Thoracic aorta (tissue), 2 donors: ENCODE measurements around the gene POGZ. TPM values are rescaled to one million over a fixed set of nuclear protein-coding genes. Genes with fewer than 3 reads are reported as not detected.

ENCODE experiments used
- ATAC-seq: fragments of 150-250 bp; one replicate; pipeline ENCODE4 v1.8.0; 2017; ENCODE audit warnings: low read depth; ENCODE audit not compliant: insufficient number of reproducible peaks, low FRiP score
- DNase-seq: peaks from one replicate; pipeline ENCODE4 v3.0.0-alpha.2; 2020; ENCODE audit warnings: low spot score
- H3K27ac ChIP-seq, 2 donors: fragments of 200-600 bp; sonication (generic); 1 replicate in 1 of 2; 2 replicates in 1 of 2; pipeline ENCODE4 v1.5.1; 2016; ENCODE audit warnings: mild to moderate bottlenecking in 2 of 2, moderate library complexity in 2 of 2
- H3K27me3 ChIP-seq: fragments of 200-600 bp; sonication (generic); replicated peaks from 2 replicates; pipeline ENCODE4 v1.6.0; 2016; ENCODE audit warnings: mild to moderate bottlenecking; ENCODE audit not compliant: insufficient read depth
- H3K36me3 ChIP-seq: fragments of 200-600 bp; sonication (generic); one replicate; pipeline ENCODE4 v1.5.1; 2016
- H3K4me1 ChIP-seq, 2 donors: fragments of 200-600 bp; sonication (generic); 1 replicate in 1 of 2; 2 replicates in 1 of 2; pipeline versions ENCODE4 v1.5.1 to v1.6.0; 2016; ENCODE audit warnings: low read depth in 2 of 2, mild to moderate bottlenecking in 1 of 2; ENCODE audit not compliant: control insufficient read depth in 1 of 2
- H3K4me3 ChIP-seq: fragments of 200-600 bp; sonication (generic); 2 replicates; pipeline ENCODE4 v1.5.1; 2016; ENCODE audit warnings: mild to moderate bottlenecking
- H3K9me3 ChIP-seq: fragments of 200-600 bp; sonication (generic); 2 replicates; pipeline ENCODE4 v1.5.1; 2016
- total RNA-seq, 2 donors: library from RNA; depleted of rRNA; stranded (reverse); fragments of >200 nt; gene quantifications; one replicate each; pipeline versions ENCODE4 v1.1.0 to v1.2.3, GENCODE V29; 2016
- TF ChIP-seq, protein P1 (sequence below): fragments of 200-600 bp; sonication (generic); IDR thresholded peaks from one replicate; pipeline ENCODE4 v1.5.1; 2019; ENCODE audit warnings: antibody characterized with exemption

POGZ gene
- total RNA-seq, 2 donors from 2014 or later: 64.1 to 76.9 TPM

DNA sequence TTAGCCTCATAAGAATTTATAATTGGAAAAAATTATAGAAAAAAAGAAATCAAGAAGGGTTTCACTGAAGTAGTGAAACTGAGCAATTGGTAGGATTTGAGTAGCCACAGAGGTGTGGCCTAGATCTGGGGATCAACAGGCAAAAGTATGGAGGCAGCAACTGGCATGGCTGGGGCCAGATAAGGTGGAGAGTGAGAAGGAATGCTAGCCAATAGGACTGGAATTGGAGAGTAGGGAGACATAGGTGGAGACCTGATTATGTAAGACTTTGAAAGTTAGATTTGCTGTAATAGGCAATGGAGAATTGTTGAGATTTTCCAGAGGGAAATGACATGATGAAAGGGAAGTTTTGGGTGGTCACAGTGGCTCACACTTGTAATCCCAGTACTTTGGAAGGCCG lies 27.3 kb upstream of the POGZ start:
- no peak for DNase-seq
- TF ChIP-seq, protein P1, sequence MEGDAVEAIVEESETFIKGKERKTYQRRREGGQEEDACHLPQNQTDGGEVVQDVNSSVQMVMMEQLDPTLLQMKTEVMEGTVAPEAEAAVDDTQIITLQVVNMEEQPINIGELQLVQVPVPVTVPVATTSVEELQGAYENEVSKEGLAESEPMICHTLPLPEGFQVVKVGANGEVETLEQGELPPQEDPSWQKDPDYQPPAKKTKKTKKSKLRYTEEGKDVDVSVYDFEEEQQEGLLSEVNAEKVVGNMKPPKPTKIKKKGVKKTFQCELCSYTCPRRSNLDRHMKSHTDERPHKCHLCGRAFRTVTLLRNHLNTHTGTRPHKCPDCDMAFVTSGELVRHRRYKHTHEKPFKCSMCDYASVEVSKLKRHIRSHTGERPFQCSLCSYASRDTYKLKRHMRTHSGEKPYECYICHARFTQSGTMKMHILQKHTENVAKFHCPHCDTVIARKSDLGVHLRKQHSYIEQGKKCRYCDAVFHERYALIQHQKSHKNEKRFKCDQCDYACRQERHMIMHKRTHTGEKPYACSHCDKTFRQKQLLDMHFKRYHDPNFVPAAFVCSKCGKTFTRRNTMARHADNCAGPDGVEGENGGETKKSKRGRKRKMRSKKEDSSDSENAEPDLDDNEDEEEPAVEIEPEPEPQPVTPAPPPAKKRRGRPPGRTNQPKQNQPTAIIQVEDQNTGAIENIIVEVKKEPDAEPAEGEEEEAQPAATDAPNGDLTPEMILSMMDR: no peak
- Histone ChIP-seq H3K27ac (no peak overlapping the region), H3K36me3 (no peaks in the 10 kb centered on the region), H3K27me3 (no peaks in the 10 kb centered on the region), H3K9me3 (peaks cover 6% of the 10 kb centered on the region), H3K4me1 (no peaks in the 10 kb centered on the region), H3K4me3 (no peak overlapping the region)
- ATAC-seq: no peak

DNA sequence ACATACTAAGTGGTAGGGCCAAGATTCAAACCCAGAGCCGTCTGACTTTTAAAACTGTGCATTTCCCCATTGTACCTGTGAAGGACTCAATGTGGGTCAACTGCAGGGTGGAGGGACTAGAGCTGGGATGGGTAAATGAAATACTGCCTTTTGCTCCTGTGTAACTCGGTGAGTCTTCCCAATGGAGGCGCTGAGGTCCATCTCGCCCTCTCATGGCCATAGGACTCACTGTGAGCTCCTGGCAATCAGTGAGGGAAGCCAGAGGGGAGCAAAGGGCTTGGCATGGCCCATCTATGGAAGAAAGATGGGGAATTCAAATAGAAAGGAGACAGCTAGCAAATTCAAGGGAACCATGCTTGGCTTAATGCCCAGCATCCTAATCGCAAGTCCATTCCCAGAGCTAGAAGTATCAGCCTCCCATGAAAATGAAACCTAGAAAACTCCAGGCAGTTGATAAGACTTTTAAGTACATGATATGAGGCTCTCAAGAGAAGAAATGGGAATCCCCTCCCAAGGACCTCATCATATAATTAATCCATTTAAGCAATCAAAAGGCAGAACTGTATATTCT lies 26.5 kb upstream of the POGZ start:
- ATAC-seq (no peak), DNase-seq (no peak)
- Histone ChIP-seq H3K36me3 (no peaks in the 10 kb centered on the region), H3K4me3 (no peak overlapping the region), H3K27ac (no peak overlapping the region), H3K9me3 (peaks cover 6% of the 10 kb centered on the region), H3K27me3 (no peaks in the 10 kb centered on the region), H3K4me1 (no peaks in the 10 kb centered on the region)
- TF ChIP-seq, protein P1: no peak

DNA sequence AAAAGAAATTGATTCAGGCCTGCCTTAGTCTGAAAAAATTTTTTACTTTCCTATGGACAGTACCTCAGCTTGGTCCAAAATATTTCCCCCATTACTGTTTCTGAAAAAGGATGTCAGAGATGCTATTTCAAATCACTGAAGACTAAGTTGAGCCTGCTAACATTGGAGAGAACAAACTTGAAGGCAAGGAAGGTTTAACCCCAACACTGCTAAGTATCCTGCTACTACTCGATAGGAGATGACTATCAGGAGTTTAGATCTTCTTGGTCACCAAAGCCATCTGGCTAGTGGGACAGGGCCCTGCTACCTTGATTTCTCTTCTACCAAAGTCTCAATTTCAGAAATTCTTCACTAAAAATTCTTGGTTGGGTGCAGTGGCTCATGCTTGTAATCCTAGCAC lies 22.7 kb upstream of the POGZ start:
- Histone ChIP-seq H3K9me3 (peaks cover 6% of the 10 kb centered on the region), H3K4me1 (no peaks in the 10 kb centered on the region), H3K27me3 (no peaks in the 10 kb centered on the region), H3K27ac (no peak overlapping the region), H3K4me3 (no peak overlapping the region), H3K36me3 (no peaks in the 10 kb centered on the region)
- DNase-seq (no peak), ATAC-seq (no peak)
- TF ChIP-seq, protein P1: no peak

DNA sequence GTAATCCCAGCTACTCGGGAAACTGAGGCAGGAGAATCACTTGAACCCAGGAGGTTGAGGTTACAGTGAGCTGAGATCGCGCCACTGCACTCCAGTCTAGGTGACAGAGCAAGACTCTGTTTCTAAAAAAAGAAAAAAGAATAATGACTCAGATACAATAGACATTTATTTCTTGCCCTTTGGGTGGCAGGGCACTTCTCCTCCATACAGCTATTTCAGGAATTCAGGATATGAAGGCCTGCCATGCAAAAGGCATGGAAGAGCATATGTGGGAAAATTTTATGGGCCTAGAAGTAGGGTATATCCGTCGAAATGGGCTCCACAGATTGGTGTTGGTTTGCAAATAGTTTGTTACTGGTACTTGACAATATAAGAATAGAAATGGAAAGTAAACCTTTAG lies 20.2 kb upstream of the POGZ start:
- no peak overlapping the region for H3K4me3 ChIP-seq
- H3K9me3 ChIP-seq: peaks cover 6% of the 10 kb centered on the region
- no peaks in the 10 kb centered on the region for H3K27me3 ChIP-seq
- H3K36me3 ChIP-seq: no peaks in the 10 kb centered on the region
- H3K27ac ChIP-seq: no peak overlapping the region
- TF ChIP-seq, protein P1: no peak
- DNase-seq (no peak), ATAC-seq (no peak)
- H3K4me1 ChIP-seq: no peaks in the 10 kb centered on the region

DNA sequence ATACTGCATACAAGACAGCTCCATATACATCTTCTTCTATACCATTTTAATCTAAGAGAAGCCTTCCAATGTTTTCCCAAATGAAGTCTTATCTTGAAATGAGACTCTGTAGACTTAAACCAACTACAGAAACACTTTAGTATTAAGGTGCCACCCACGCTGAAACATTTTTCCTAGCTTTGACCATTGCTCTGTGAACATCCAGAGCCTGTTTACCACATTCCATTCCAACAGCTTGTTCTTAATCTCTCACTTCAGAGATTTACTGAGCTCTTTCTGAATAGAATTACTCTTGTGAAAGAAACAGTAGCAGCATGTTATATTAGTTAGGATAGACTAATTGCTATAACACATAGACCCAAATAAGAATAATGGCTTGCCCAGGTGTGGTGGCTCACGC lies 19.6 kb upstream of the POGZ start:
- ATAC-seq (no peak), DNase-seq (no peak)
- no peak overlapping the region for H3K27ac ChIP-seq
- peaks cover under 1 to 2% of the 10 kb centered on the region in 2 donors for H3K4me1 ChIP-seq
- H3K27me3 ChIP-seq: no peaks in the 10 kb centered on the region
- H3K36me3 ChIP-seq: no peaks in the 10 kb centered on the region
- H3K4me3 ChIP-seq: no peak overlapping the region
- TF ChIP-seq, protein P1: no peak
- H3K9me3 ChIP-seq: peaks cover 6% of the 10 kb centered on the region
